Neural progenitor cell (in vitro differentiated cells): ENCODE results near the gene WFIKKN1. TPM values are rescaled to one million over a fixed set of nuclear protein-coding genes. Genes with fewer than 3 reads are reported as not detected.

ENCODE experiments used
- DNase-seq: peaks from one replicate; pipeline ENCODE4 v3.0.0-alpha.2; 2016; ENCODE audit warnings: low spot score
- H2AFZ ChIP-seq: fragments of 200-600 bp; sonication (generic); replicated peaks from 2 replicates; pipeline ENCODE4 v1.6.1; 2016; ENCODE audit warnings: antibody characterized with exemption
- H3F3A ChIP-seq: fragments of 200-600 bp; sonication (generic); 2 replicates; pipeline ENCODE4 v1.6.1; 2016; ENCODE audit warnings: antibody characterized with exemption, low read depth
- H3K27ac ChIP-seq: fragments of 200-600 bp; sonication (generic); 2 replicates; pipeline ENCODE4 v1.5.1; 2016; ENCODE audit warnings: mild to moderate bottlenecking
- H3K27me3 ChIP-seq: fragments of 200-600 bp; sonication (generic); 2 replicates; pipeline ENCODE4 v1.6.1; 2016; ENCODE audit warnings: mild to moderate bottlenecking, moderate library complexity
- H3K36me3 ChIP-seq: fragments of 200-600 bp; sonication (generic); 2 replicates; pipeline ENCODE4 v1.5.1; 2016
- H3K4me1 ChIP-seq: fragments of 200-600 bp; sonication (generic); 2 replicates; pipeline ENCODE4 v1.6.1; 2016; ENCODE audit warnings: mixed run types
- H3K4me2 ChIP-seq: fragments of 200-600 bp; sonication (generic); 2 replicates; pipeline ENCODE4 v1.6.1; 2016
- H3K4me3 ChIP-seq: fragments of 200-600 bp; sonication (generic); 2 replicates; pipeline ENCODE4 v1.5.1; 2016
- H3K79me2 ChIP-seq: fragments of 200-600 bp; sonication (generic); 2 replicates; pipeline ENCODE4 v1.6.1; 2016; ENCODE audit warnings: low read depth
- H3K9ac ChIP-seq: fragments of 200-600 bp; sonication (generic); 2 replicates; pipeline ENCODE4 v1.6.1; 2016
- H3K9me3 ChIP-seq: fragments of 200-600 bp; sonication (generic); 2 replicates; pipeline ENCODE4 v1.5.1; 2016; ENCODE audit warnings: low read depth
- H4K20me1 ChIP-seq: fragments of 200-600 bp; sonication (generic); 2 replicates; pipeline ENCODE4 v1.6.1; 2016; ENCODE audit warnings: low read depth
- H3K27ac Mint-ChIP-seq: 3 replicates; pipeline ENCODE4 v1.8.0; 2021; ENCODE audit warnings: mixed read lengths
- H3K27me3 Mint-ChIP-seq: 2 replicates; pipeline ENCODE4 v1.8.0; 2022; ENCODE audit warnings: low read depth, mild to moderate bottlenecking, inconsistent platforms, moderate library complexity, mixed read lengths; ENCODE audit not compliant: insufficient read depth
- H3K36me3 Mint-ChIP-seq: 3 replicates; pipeline ENCODE4 v1.8.0; 2021; ENCODE audit warnings: mixed read lengths
- H3K4me1 Mint-ChIP-seq: 3 replicates; pipeline ENCODE4 v1.8.0; 2021; ENCODE audit warnings: mixed read lengths
- H3K4me3 Mint-ChIP-seq: 3 replicates; pipeline ENCODE4 v1.8.0; 2021; ENCODE audit warnings: mild to moderate bottlenecking, moderate library complexity, mixed read lengths
- H3K9me3 Mint-ChIP-seq: 3 replicates; pipeline ENCODE4 v1.8.0; 2020; ENCODE audit warnings: mixed read lengths
- CTCF ChIP-seq: fragments of 200-600 bp; sonication (generic); IDR thresholded peaks from 2 replicates; pipeline ENCODE4 v1.5.1; 2017; ENCODE audit warnings: antibody characterized with exemption, mild to moderate bottlenecking
- EZH2 ChIP-seq: fragments of 200-600 bp; sonication (generic); IDR thresholded peaks from 2 replicates; pipeline ENCODE4 v1.6.1; 2017; ENCODE audit warnings: antibody characterized with exemption, mild to moderate bottlenecking, moderate library complexity
- EZH2phosphoT487 ChIP-seq: fragments of 200-600 bp; sonication (generic); IDR thresholded peaks from 2 replicates; pipeline ENCODE4 v1.6.1; 2017; ENCODE audit warnings: antibody characterized with exemption
- total RNA-seq: library from RNA; depleted of rRNA; stranded (reverse); fragments of >200 nt; gene quantifications from 2 replicates; pipeline ENCODE4 v1.2.3, GENCODE V29; 2015; ENCODE audit warnings: low replicate concordance

The WFIKKN1 gene
- total RNA-seq, 1 donor from 2014 or later, result 5.9 TPM

- Histone ChIP-seq H3F3A (peaks cover 15% of the 10 kb centered on the region), H3K4me3 (no peak overlapping the region), H3K4me2 (no peak overlapping the region), H2AFZ (no peak overlapping the region), H3K79me2 (no peaks in the 10 kb centered on the region), H4K20me1 (peaks cover 16% of the 10 kb centered on the region), H3K9me3 (no peaks in the 10 kb centered on the region), H3K27me3 (peaks cover 33% of the 10 kb centered on the region), H3K27ac (no peak overlapping the region), H3K9ac (no peak overlapping the region), H3K4me1 (peaks cover 5% of the 10 kb centered on the region), H3K36me3 (no peaks in the 10 kb centered on the region)
- no peak for TF ChIP-seq EZH2phosphoT487
- TF ChIP-seq EZH2, result no peak
- no peak for TF ChIP-seq CTCF
- Mint-ChIP-seq H3K9me3 (no peaks in the 10 kb centered on the region), H3K36me3 (no peaks in the 10 kb centered on the region), H3K27me3 (no peaks in the 10 kb centered on the region), H3K4me1 (peaks cover 9% of the 10 kb centered on the region), H3K4me3 (no peak overlapping the region), H3K27ac (no peak overlapping the region)
- no peak for DNase-seq
Observed at GRCh38 chr16:645852-646678, 15.3 kb downstream of the WFIKKN1 start.

- no peaks in the 10 kb centered on the region for H3K27me3 Mint-ChIP-seq
- Histone ChIP-seq H3K27me3 (peaks cover 26% of the 10 kb centered on the region), H2AFZ (no peak overlapping the region), H3K9ac (no peak overlapping the region), H3K36me3 (no peaks in the 10 kb centered on the region), H3K4me1 (peaks cover 5% of the 10 kb centered on the region), H3K27ac (no peak overlapping the region), H3F3A (peaks cover 15% of the 10 kb centered on the region), H3K4me3 (no peak overlapping the region), H4K20me1 (peaks cover 16% of the 10 kb centered on the region), H3K79me2 (no peaks in the 10 kb centered on the region), H3K9me3 (no peaks in the 10 kb centered on the region), H3K4me2 (no peak overlapping the region)
- no peak overlapping the region for H3K27ac Mint-ChIP-seq
- no peaks in the 10 kb centered on the region for H3K36me3 Mint-ChIP-seq
- peaks cover 9% of the 10 kb centered on the region for H3K4me1 Mint-ChIP-seq
- DNase-seq, result no peak
- H3K9me3 Mint-ChIP-seq, result no peaks in the 10 kb centered on the region
- TF ChIP-seq EZH2phosphoT487 (no peak), CTCF (no peak), EZH2 (no peak)
- peak overlapping the region; percentile 48 for H3K4me3 Mint-ChIP-seq
Observed at GRCh38 chr16:646679-647172, 15.9 kb downstream of the WFIKKN1 start.

GRCh38 chr16:647173-647902, 16.6 kb downstream of the WFIKKN1 start:
- Histone ChIP-seq H4K20me1 (peaks cover 16% of the 10 kb centered on the region), H2AFZ (no peak overlapping the region), H3K27me3 (peaks cover 20% of the 10 kb centered on the region), H3K79me2 (no peaks in the 10 kb centered on the region), H3K36me3 (no peaks in the 10 kb centered on the region), H3K4me3 (no peak overlapping the region), H3F3A (peaks cover 14% of the 10 kb centered on the region), H3K27ac (no peak overlapping the region), H3K9ac (no peak overlapping the region), H3K4me2 (no peak overlapping the region), H3K9me3 (no peaks in the 10 kb centered on the region), H3K4me1 (peaks cover 5% of the 10 kb centered on the region)
- H3K36me3 Mint-ChIP-seq, result no peaks in the 10 kb centered on the region
- DNase-seq, result no peak
- H3K4me3 Mint-ChIP-seq, result peak overlapping the region; percentile 46
- H3K9me3 Mint-ChIP-seq, result no peaks in the 10 kb centered on the region
- no peak overlapping the region for H3K27ac Mint-ChIP-seq
- no peaks in the 10 kb centered on the region for H3K27me3 Mint-ChIP-seq
- TF ChIP-seq EZH2, result no peak
- no peak for TF ChIP-seq CTCF
- no peak for TF ChIP-seq EZH2phosphoT487
- peaks cover 9% of the 10 kb centered on the region for H3K4me1 Mint-ChIP-seq
